ENCODE data around the gene LXN. TPM values are rescaled to one million over a fixed set of nuclear protein-coding genes. Genes with fewer than 3 reads are reported as not detected.
A peak's percentile ranks its signal among the peaks of the same experiment; 100 is the strongest.

Gene LXN
- total RNA-seq, 1 experiment from 2014 or later, result 4.6 TPM

DNA sequence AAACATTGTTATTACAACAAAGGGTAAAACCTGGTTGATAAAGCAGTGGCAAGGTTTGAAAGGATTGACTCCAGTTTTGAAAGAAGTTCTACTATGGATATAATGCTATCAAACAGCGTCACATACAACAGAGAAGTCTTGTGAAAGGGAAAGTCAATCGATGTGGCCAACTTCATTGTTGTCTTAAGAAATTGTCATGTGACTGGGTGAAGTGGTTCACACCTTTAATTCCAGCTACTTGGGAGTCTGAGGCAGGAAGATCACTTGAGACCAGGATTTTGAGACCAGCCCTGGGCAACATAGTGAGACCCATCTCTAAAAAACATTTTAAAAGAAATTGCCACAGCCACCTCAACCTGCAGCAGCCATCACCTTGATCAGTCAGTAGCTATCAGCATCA is 6.2 kb upstream of the LXN start:
- Mint-ChIP-seq H3K27ac (no peak overlapping the region), H3K4me3 (no peak overlapping the region), H3K27me3 (ENCODE audit: low read depth) (no peaks in the 10 kb centered on the region), H3K36me3 (0 out of 2 replicates have a peak, but pooled peaks cover 3% of the 10 kb centered on the region), H3K4me1 (no peaks in the 10 kb centered on the region), H3K9me3 (no peaks in the 10 kb centered on the region)
- DNase-seq (ENCODE audit: low spot score) (no peak), ATAC-seq (no peak)
- CTCF ChIA-PET, result interaction anchor here (1.4 kb wide), 1 partner anchor 19 kb away, joined by 3 read pairs; no protein-coding TSS in a partner anchor
- POLR2A ChIA-PET, result no interaction called here
- no peak for TF ChIP-seq NFE2L1 (CRISPR knock-in tag; IDR thresholded peaks at IDR 0.05)
- no peak for TF ChIP-seq JUN (CRISPR knock-in tag; IDR thresholded peaks at IDR 0.05)
- no peak for TF ChIP-seq SOX15 (CRISPR knock-in tag; IDR thresholded peaks at IDR 0.05)
- no peak for TF ChIP-seq ZNF232 (CRISPR knock-in tag; IDR thresholded peaks at IDR 0.05)
- TF ChIP-seq RORB (CRISPR knock-in tag; IDR thresholded peaks at IDR 0.05), result no peak
- no peak for TF ChIP-seq CREB1 (CRISPR knock-in tag; IDR thresholded peaks at IDR 0.05)
- TF ChIP-seq, protein P1, sequence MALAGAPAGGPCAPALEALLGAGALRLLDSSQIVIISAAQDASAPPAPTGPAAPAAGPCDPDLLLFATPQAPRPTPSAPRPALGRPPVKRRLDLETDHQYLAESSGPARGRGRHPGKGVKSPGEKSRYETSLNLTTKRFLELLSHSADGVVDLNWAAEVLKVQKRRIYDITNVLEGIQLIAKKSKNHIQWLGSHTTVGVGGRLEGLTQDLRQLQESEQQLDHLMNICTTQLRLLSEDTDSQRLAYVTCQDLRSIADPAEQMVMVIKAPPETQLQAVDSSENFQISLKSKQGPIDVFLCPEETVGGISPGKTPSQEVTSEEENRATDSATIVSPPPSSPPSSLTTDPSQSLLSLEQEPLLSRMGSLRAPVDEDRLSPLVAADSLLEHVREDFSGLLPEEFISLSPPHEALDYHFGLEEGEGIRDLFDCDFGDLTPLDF (CRISPR knock-in tag; IDR thresholded peaks at IDR 0.05), result no peak
- no peak for TF ChIP-seq FOXP1 (CRISPR knock-in tag; IDR thresholded peaks at IDR 0.05; ENCODE audit: borderline replicate concordance)
- no peak for TF ChIP-seq SMAD4 (CRISPR knock-in tag; IDR thresholded peaks at IDR 0.05)
- no peak for TF ChIP-seq SMAD3 (CRISPR knock-in tag; IDR thresholded peaks at IDR 0.05; ENCODE audit: borderline replicate concordance)
- no peak for TF ChIP-seq NR1H2 (CRISPR knock-in tag; IDR thresholded peaks at IDR 0.05)

DNA sequence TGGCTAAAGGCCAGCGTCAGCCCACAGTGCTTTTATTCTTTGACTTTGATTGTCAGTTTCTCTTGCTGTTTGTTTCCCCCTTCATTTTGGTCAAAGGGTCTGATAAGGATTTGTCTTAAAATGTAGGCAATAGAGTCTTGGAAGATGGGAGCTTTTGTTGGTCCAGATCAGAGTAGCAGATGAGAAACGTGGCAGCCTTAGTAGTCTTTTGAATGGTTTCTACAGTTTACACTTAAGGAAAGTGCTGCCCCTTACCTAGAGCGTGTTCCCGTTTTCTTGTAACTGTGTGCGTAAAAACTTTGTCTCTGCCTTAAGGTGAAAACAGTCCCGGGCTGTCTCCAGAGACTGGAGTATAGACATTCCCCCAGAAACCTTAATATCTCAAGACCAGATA is 630 bp downstream of the LXN start:
- Mint-ChIP-seq H3K4me1 (peaks cover 17% of the 10 kb centered on the region), H3K9me3 (no peaks in the 10 kb centered on the region), H3K27me3 (ENCODE audit: low read depth) (no peaks in the 10 kb centered on the region), H3K36me3 (peaks cover 8% of the 10 kb centered on the region; the same call in 1 of the 2 replicates), H3K27ac (peak overlapping the region; percentile 90), H3K4me3 (peak overlapping the region; percentile 87)
- ATAC-seq (no peak; the same call in 1 of the 2 replicates), DNase-seq (ENCODE audit: low spot score) (no peak)
- POLR2A ChIA-PET, result interaction anchor here (1.0 kb wide), 1 partner anchor 28 kb away, joined by 3 read pairs; the partner anchor contains the start of gene GFM1
- CTCF ChIA-PET, result interaction anchor here (0.6 to 1.5 kb wide), 17 partner anchors 11 to 1065 kb away, joined by 3 to 25 read pairs (median 4); partner anchors contain the start of genes GFM1 and MLF1
- TF ChIP-seq GABPB1 (CRISPR knock-in tag; IDR thresholded peaks at IDR 0.05), result no peak
- TF ChIP-seq, protein P2, sequence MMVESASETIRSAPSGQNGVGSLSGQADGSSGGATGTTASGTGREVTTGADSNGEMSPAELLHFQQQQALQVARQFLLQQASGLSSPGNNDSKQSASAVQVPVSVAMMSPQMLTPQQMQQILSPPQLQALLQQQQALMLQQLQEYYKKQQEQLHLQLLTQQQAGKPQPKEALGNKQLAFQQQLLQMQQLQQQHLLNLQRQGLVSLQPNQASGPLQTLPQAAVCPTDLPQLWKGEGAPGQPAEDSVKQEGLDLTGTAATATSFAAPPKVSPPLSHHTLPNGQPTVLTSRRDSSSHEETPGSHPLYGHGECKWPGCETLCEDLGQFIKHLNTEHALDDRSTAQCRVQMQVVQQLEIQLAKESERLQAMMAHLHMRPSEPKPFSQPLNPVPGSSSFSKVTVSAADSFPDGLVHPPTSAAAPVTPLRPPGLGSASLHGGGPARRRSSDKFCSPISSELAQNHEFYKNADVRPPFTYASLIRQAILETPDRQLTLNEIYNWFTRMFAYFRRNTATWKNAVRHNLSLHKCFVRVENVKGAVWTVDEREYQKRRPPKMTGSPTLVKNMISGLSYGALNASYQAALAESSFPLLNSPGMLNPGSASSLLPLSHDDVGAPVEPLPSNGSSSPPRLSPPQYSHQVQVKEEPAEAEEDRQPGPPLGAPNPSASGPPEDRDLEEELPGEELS (CRISPR knock-in tag; IDR thresholded peaks at IDR 0.05), result no peak
- TF ChIP-seq, protein P3, sequence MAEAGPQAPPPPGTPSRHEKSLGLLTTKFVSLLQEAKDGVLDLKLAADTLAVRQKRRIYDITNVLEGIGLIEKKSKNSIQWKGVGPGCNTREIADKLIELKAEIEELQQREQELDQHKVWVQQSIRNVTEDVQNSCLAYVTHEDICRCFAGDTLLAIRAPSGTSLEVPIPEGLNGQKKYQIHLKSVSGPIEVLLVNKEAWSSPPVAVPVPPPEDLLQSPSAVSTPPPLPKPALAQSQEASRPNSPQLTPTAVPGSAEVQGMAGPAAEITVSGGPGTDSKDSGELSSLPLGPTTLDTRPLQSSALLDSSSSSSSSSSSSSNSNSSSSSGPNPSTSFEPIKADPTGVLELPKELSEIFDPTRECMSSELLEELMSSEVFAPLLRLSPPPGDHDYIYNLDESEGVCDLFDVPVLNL (CRISPR knock-in tag; IDR thresholded peaks at IDR 0.05; ENCODE audit: borderline replicate concordance, low read depth), result no peak
- TF ChIP-seq SOX15 (CRISPR knock-in tag; IDR thresholded peaks at IDR 0.05), result no peak
- TF ChIP-seq ZNF232 (CRISPR knock-in tag; IDR thresholded peaks at IDR 0.05), result no peak

DNA sequence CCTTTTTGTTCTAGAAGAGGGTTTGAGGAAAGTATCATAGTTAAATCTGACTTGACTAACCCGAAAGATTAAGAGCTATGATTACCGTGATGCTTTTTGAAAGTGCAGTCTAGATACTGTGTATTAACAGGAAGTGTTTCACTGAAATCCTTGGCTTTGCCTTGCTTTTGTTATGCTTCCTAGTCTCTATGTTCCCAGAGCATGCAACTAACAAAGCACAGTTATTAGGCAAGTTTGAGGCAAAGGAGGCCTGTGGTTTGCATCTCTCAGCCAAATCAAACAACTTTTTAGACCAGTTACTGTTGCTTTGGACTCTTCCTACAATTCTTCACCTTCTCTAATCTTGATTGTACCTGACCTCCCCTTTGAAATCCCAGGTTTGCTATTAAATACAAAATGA is 3.9 kb downstream of the LXN start:
- H3K4me1 Mint-ChIP-seq, result peaks cover 17% of the 10 kb centered on the region
- no peak for DNase-seq (ENCODE audit: low spot score)
- peaks cover 20% of the 10 kb centered on the region for H3K36me3 Mint-ChIP-seq
- POLR2A ChIA-PET, result interaction anchor here (0.6 kb wide), 1 partner anchor 1065 kb away, joined by 6 read pairs; no protein-coding TSS in a partner anchor
- no peak for ATAC-seq
- CTCF ChIA-PET, result interaction anchor here (0.6 kb wide), 1 partner anchor 9 kb away, joined by 4 read pairs; no protein-coding TSS in a partner anchor
- no peak overlapping the region for H3K4me3 Mint-ChIP-seq
- no peaks in the 10 kb centered on the region for H3K9me3 Mint-ChIP-seq
- H3K27me3 Mint-ChIP-seq (ENCODE audit: low read depth), result no peaks in the 10 kb centered on the region
- H3K27ac Mint-ChIP-seq, result no peak overlapping the region
- TF ChIP-seq KAT7 (CRISPR knock-in tag; IDR thresholded peaks at IDR 0.05; ENCODE audit: borderline replicate concordance) (no peak), ESRRA (CRISPR knock-in tag; IDR thresholded peaks at IDR 0.05; ENCODE audit: borderline replicate concordance) (no peak), FOXJ3 (CRISPR knock-in tag; IDR thresholded peaks at IDR 0.05; ENCODE audit: borderline replicate concordance) (no peak), ZNF416 (CRISPR knock-in tag; IDR thresholded peaks at IDR 0.05) (no peak), TEAD4 (CRISPR knock-in tag; IDR thresholded peaks at IDR 0.05) (no peak), EMX1 (CRISPR knock-in tag; IDR thresholded peaks at IDR 0.05) (no peak)
- TF ChIP-seq, protein P4, sequence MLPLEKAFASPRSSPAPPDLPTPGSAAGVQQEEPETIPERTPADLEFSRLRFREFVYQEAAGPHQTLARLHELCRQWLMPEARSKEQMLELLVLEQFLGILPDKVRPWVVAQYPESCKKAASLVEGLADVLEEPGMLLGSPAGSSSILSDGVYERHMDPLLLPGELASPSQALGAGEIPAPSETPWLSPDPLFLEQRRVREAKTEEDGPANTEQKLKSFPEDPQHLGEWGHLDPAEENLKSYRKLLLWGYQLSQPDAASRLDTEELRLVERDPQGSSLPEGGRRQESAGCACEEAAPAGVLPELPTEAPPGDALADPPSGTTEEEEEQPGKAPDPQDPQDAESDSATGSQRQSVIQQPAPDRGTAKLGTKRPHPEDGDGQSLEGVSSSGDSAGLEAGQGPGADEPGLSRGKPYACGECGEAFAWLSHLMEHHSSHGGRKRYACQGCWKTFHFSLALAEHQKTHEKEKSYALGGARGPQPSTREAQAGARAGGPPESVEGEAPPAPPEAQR (CRISPR knock-in tag; IDR thresholded peaks at IDR 0.05), result no peak
- TF ChIP-seq, protein P5, sequence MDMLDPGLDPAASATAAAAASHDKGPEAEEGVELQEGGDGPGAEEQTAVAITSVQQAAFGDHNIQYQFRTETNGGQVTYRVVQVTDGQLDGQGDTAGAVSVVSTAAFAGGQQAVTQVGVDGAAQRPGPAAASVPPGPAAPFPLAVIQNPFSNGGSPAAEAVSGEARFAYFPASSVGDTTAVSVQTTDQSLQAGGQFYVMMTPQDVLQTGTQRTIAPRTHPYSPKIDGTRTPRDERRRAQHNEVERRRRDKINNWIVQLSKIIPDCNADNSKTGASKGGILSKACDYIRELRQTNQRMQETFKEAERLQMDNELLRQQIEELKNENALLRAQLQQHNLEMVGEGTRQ (CRISPR knock-in tag; IDR thresholded peaks at IDR 0.05), result no peak
- TF ChIP-seq, protein P6, sequence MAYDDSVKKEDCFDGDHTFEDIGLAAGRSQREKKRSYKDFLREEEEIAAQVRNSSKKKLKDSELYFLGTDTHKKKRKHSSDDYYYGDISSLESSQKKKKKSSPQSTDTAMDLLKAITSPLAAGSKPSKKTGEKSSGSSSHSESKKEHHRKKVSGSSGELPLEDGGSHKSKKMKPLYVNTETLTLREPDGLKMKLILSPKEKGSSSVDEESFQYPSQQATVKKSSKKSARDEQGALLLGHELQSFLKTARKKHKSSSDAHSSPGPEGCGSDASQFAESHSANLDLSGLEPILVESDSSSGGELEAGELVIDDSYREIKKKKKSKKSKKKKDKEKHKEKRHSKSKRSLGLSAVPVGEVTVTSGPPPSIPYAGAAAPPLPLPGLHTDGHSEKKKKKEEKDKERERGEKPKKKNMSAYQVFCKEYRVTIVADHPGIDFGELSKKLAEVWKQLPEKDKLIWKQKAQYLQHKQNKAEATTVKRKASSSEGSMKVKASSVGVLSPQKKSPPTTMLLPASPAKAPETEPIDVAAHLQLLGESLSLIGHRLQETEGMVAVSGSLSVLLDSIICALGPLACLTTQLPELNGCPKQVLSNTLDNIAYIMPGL (CRISPR knock-in tag; IDR thresholded peaks at IDR 0.05), result no peak
- TF ChIP-seq, protein P7, sequence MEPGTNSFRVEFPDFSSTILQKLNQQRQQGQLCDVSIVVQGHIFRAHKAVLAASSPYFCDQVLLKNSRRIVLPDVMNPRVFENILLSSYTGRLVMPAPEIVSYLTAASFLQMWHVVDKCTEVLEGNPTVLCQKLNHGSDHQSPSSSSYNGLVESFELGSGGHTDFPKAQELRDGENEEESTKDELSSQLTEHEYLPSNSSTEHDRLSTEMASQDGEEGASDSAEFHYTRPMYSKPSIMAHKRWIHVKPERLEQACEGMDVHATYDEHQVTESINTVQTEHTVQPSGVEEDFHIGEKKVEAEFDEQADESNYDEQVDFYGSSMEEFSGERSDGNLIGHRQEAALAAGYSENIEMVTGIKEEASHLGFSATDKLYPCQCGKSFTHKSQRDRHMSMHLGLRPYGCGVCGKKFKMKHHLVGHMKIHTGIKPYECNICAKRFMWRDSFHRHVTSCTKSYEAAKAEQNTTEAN (CRISPR knock-in tag; IDR thresholded peaks at IDR 0.05), result no peak

Data from WTC11 (cell line).